Peyer's patch (tissue), 4 donors: ENCODE data around the gene CACNA2D3.

Source experiments
- CTCF ChIP-seq, 6 experiments: fragments of 450-650 bp in 4 of 6; fragments of 200-600 bp in 2 of 6; sonication (generic) in 1 of 6; IDR thresholded peaks; one replicate each; pipeline ENCODE4 v1.5.1; 2017 to 2019; ENCODE audit warnings: antibody characterized with exemption in 6 of 6, mild to moderate bottlenecking in 3 of 6, moderate library complexity in 1 of 6
- POLR2A ChIP-seq, 2 donors: fragments of 450-650 bp; IDR thresholded peaks; one replicate each; pipeline ENCODE4 v1.5.1; 2017; ENCODE audit warnings: antibody characterized with exemption in 2 of 2, mild to moderate bottlenecking in 2 of 2, moderate library complexity in 2 of 2

GRCh38 chr3:54507876-54508460, 385.6 kb downstream of the CACNA2D3 start:
- TF ChIP-seq CTCF (IDR thresholded peaks at IDR 0.05) (no peak), POLR2A (IDR thresholded peaks at IDR 0.05) (no peak)
